HCT116 (cell line): ENCODE data around the gene TRIM66. TPM values are rescaled to one million over a fixed set of nuclear protein-coding genes. Genes with fewer than 3 reads are reported as not detected.
A peak's percentile ranks its signal among the peaks of the same experiment; 100 is the strongest.

ENCODE experiments used
- ATAC-seq: fragments of 200-7000 bp; cut with Tn5 transposase; 2 replicates; pipeline ENCODE4 v1.9.1; 2020; ENCODE audit warnings: mild to moderate bottlenecking, moderate library complexity
- BruUV-seq: library from RNA; stranded (reverse); fragments of 400-500 nt; replicated peaks from 2 replicates; lab custom pipeline; 2021; lab: Mats Ljungman, UMichigan
- CTCF ChIA-PET: fragments of 300-600 bp; sonication (Branson Sonifier 250); formaldehyde crosslinking; loops from one replicate; lab custom pipeline; 2021; ENCODE audit warnings: antibody characterized with exemption; lab: Charles Lee
- POLR2A ChIA-PET: fragments of 300-600, 350-600 bp; sonication (Branson Sonifier 250); formaldehyde crosslinking; loops from one replicate; lab custom pipeline; 2021; ENCODE audit warnings: antibody characterized with exemption; lab: Charles Lee
- RAD21 ChIA-PET, 2 experiments: fragments of 300-600 bp; sonication (Branson Sonifier 250); formaldehyde crosslinking; loops; one replicate each; lab custom pipeline; 2023; ENCODE audit warnings: low total read pairs in 2 of 2; ENCODE audit not compliant: uncharacterized antibody in 2 of 2, unreplicated experiment in 2 of 2, low non-redundant PET in 1 of 2; lab: Charles Lee
- DNase-seq: peaks from one replicate; pipeline ENCODE4 v3.0.0-alpha.2; 2010; ENCODE audit warnings: low read depth, low spot score
- H2AFZ ChIP-seq: fragments of 200-600 bp; shearing (Covaris generic), sonication (generic); 2 replicates; pipeline ENCODE4 v1.6.1; 2017; ENCODE audit warnings: low read depth, mixed run types, mixed read lengths, antibody characterized with exemption, low read length; ENCODE audit not compliant: poor library complexity, severe bottlenecking
- H3K27ac ChIP-seq: 2 replicates; pipeline ENCODE4 v1.5.1; 2012; ENCODE audit warnings: low read depth, low read length
- H3K27me3 ChIP-seq: fragments of 200-600 bp; sonication (generic); 2 replicates; pipeline ENCODE4 v1.6.1; 2016; ENCODE audit warnings: mixed run types, low read length, mixed read lengths; ENCODE audit not compliant: insufficient read depth
- H3K36me3 ChIP-seq, 2 experiments: fragments of 200-500 bp in 1 of 2; fragments of 200-600 bp in 1 of 2; sonication (Bioruptor generic) in 1 of 2; sonication (generic) in 1 of 2; 2 replicates each; pipeline versions ENCODE4 v1.5.1 to v1.6.1; 2014 to 2016; ENCODE audit warnings: low read length in 2 of 2, inconsistent platforms in 1 of 2, mixed read lengths in 1 of 2, mixed run types in 1 of 2; ENCODE audit not compliant: insufficient read depth in 2 of 2, control insufficient read depth in 1 of 2
- H3K4me1 ChIP-seq, 2 experiments: fragments of 200-600 bp in 1 of 2; sonication (generic) in 1 of 2; 2 replicates each; pipeline versions ENCODE4 v1.5.1 to v1.6.1; 2012 to 2017; ENCODE audit warnings: low read length in 2 of 2, inconsistent platforms in 1 of 2, mild to moderate bottlenecking in 1 of 2, mixed read lengths in 1 of 2, mixed run types in 1 of 2, moderate library complexity in 1 of 2; ENCODE audit not compliant: insufficient read depth in 2 of 2, control insufficient read depth in 1 of 2
- H3K4me2 ChIP-seq: fragments of 200-600 bp; sonication (generic); 2 replicates; pipeline ENCODE4 v1.6.1; 2017; ENCODE audit warnings: mixed run types, low read length, mixed read lengths
- H3K4me3 ChIP-seq, 2 experiments: fragments of 200-600 bp in 1 of 2; sonication (generic) in 1 of 2; replicated peaks in 1 of 2; 2 replicates each; pipeline ENCODE4 v1.5.1; 2011 to 2016; ENCODE audit warnings: low read length in 2 of 2, control low read depth in 1 of 2, low read depth in 1 of 2, mild to moderate bottlenecking in 1 of 2, mixed read lengths in 1 of 2, mixed run types in 1 of 2
- H3K79me2 ChIP-seq: fragments of 200-600 bp; sonication (generic); 2 replicates; pipeline ENCODE4 v1.6.1; 2017; ENCODE audit warnings: mild to moderate bottlenecking, mixed run types, low read length, moderate library complexity, mixed read lengths; ENCODE audit not compliant: insufficient read depth
- H3K9ac ChIP-seq: fragments of 200-600 bp; sonication (generic); 2 replicates; pipeline ENCODE4 v1.6.1; 2016; ENCODE audit warnings: low read length, mixed read lengths
- H3K9me2 ChIP-seq: fragments of 200-600 bp; sonication (generic), shearing (Covaris generic); 2 replicates; pipeline ENCODE4 v1.6.1; 2017; ENCODE audit warnings: mixed run types, mild to moderate bottlenecking, moderate library complexity; ENCODE audit not compliant: insufficient read depth
- H3K9me3 ChIP-seq, 2 experiments: fragments of 200-500 bp in 1 of 2; fragments of 200-600 bp in 1 of 2; sonication (Bioruptor generic) in 1 of 2; sonication (generic) in 1 of 2; 2 replicates each; pipeline ENCODE4 v1.6.1; 2014 to 2017; ENCODE audit warnings: low read length in 2 of 2, mixed read lengths in 2 of 2, inconsistent platforms in 1 of 2, low read depth in 1 of 2, mild to moderate bottlenecking in 1 of 2, mixed run types in 1 of 2, moderate library complexity in 1 of 2; ENCODE audit not compliant: control insufficient read depth in 1 of 2, insufficient read depth in 1 of 2
- H4K20me1 ChIP-seq: fragments of 200-600 bp; sonication (generic), shearing (Covaris generic); 2 replicates; pipeline ENCODE4 v1.6.1; 2017; ENCODE audit warnings: mixed run types, mild to moderate bottlenecking, moderate library complexity; ENCODE audit not compliant: insufficient read depth
- CBX3 ChIP-seq: IDR thresholded peaks from 2 replicates; pipeline ENCODE4 v1.6.1; 2012; ENCODE audit warnings: low read depth
- CTCF ChIP-seq, 3 experiments: fragments of 200-600 bp in 1 of 3; sonication (generic) in 1 of 3; IDR thresholded peaks in 2 of 3; conservative IDR thresholded peaks in 1 of 3; 2 replicates each; pipeline ENCODE4 v1.5.1; 2012 to 2017; ENCODE audit warnings: low read depth in 2 of 3, low read length in 2 of 3, antibody characterized with exemption in 1 of 3, borderline replicate concordance in 1 of 3, control low read depth in 1 of 3, mild to moderate bottlenecking in 1 of 3, mixed read lengths in 1 of 3, mixed run types in 1 of 3, moderate library complexity in 1 of 3; ENCODE audit not compliant: insufficient read depth in 1 of 3
- EGR1 ChIP-seq: IDR thresholded peaks from 2 replicates; pipeline ENCODE4 v1.6.1; 2012; ENCODE audit warnings: low read depth
- ELF1 ChIP-seq: IDR thresholded peaks from 2 replicates; pipeline ENCODE4 v1.6.1; 2012; ENCODE audit warnings: low read depth, borderline replicate concordance
- EZH2 ChIP-seq: fragments of 200-600 bp; sonication (generic); IDR thresholded peaks from 2 replicates; pipeline ENCODE4 v1.6.1; 2017; ENCODE audit warnings: antibody characterized with exemption, mixed run types
- EZH2phosphoT487 ChIP-seq: fragments of 200-600 bp; IDR thresholded peaks from 2 replicates; pipeline ENCODE4 v1.6.1; 2018; ENCODE audit warnings: antibody characterized with exemption, borderline replicate concordance
- JUND ChIP-seq: IDR thresholded peaks from 2 replicates; pipeline ENCODE4 v1.6.1; 2012
- POLR2A ChIP-seq: IDR thresholded peaks from 2 replicates; pipeline ENCODE4 v1.7.0; 2011; ENCODE audit warnings: borderline replicate concordance; ENCODE audit not compliant: insufficient read depth, insufficient read length; ENCODE audit errors: extremely low read depth
- POLR2AphosphoS5 ChIP-seq: IDR thresholded peaks from 2 replicates; pipeline ENCODE4 v1.6.1; 2011; ENCODE audit warnings: mild to moderate bottlenecking, low read depth, low read length, moderate library complexity
- RAD21 ChIP-seq: IDR thresholded peaks from 2 replicates; pipeline ENCODE4 v1.6.1; 2012; ENCODE audit warnings: low read depth, mild to moderate bottlenecking
- SIN3A ChIP-seq: IDR thresholded peaks from 2 replicates; pipeline ENCODE4 v1.6.1; 2012; ENCODE audit warnings: low read depth
- SP1 ChIP-seq: IDR thresholded peaks from 2 replicates; pipeline ENCODE4 v1.6.1; 2012; ENCODE audit warnings: low read depth
- TCF7L2 ChIP-seq: IDR thresholded peaks from 2 replicates; pipeline ENCODE4 v1.7.0; 2011; ENCODE audit warnings: borderline replicate concordance, inconsistent platforms; ENCODE audit not compliant: insufficient read depth, insufficient read length; ENCODE audit errors: extremely low read depth
- YY1 ChIP-seq: IDR thresholded peaks from 2 replicates; pipeline ENCODE4 v1.6.1; 2011; ENCODE audit warnings: low read length, low read depth, moderate library complexity, mild to moderate bottlenecking; ENCODE audit not compliant: insufficient replicate concordance; ENCODE audit errors: extremely low read depth
- ZBTB33 ChIP-seq: IDR thresholded peaks from 2 replicates; pipeline ENCODE4 v1.6.1; 2011; ENCODE audit warnings: mild to moderate bottlenecking, low read length, moderate library complexity; ENCODE audit not compliant: insufficient replicate concordance; ENCODE audit errors: extremely low read depth
- ZFX ChIP-seq: fragments of 450-650 bp; IDR thresholded peaks from 2 replicates; pipeline ENCODE4 v1.6.1; 2017
- ZNF274 ChIP-seq: fragments of 200-500 bp; sonication (Bioruptor generic); IDR thresholded peaks from 2 replicates; pipeline ENCODE4 v1.6.1; 2014; ENCODE audit warnings: mild to moderate bottlenecking, low read depth, low read length, inconsistent platforms
- intact Hi-C: fragments of 100-400 bp; cut with micrococcal nuclease; formaldehyde crosslinking; loops from 2 replicates; pipeline ENCODE4 v1.10.0; 2022
- total RNA-seq: library from RNA; stranded (reverse); gene quantifications from one replicate; pipeline ENCODE4 v1.2.1, GENCODE V29; 2021; ENCODE audit not compliant: unreplicated experiment
- TF ChIP-seq, protein P1 (sequence below): IDR thresholded peaks from 2 replicates; pipeline ENCODE4 v1.6.1; 2012; ENCODE audit warnings: low read depth
- TF ChIP-seq, protein P2 (sequence below): IDR thresholded peaks from 2 replicates; pipeline ENCODE4 v1.6.1; 2012

TRIM66 gene
- total RNA-seq, 1 experiment from 2014 or later: 24.8 TPM

- Histone ChIP-seq H3K9me3 (0 out of 4 replicates have a peak, but pooled peaks cover 0 to 3% of the 10 kb centered on the region in 2 experiments), H3K27ac (no peak overlapping the region), H3K4me3 (no peak overlapping the region), H2AFZ (no peak overlapping the region), H3K4me1 (peaks cover 14 to 17% of the 10 kb centered on the region in 2 experiments), H3K79me2 (no peaks in the 10 kb centered on the region), H4K20me1 (no peaks in the 10 kb centered on the region), H3K36me3 (no peaks in the 10 kb centered on the region), H3K4me2 (peak overlapping the region; percentile 31; the same call in 1 of the 2 replicates), H3K27me3 (no peaks in the 10 kb centered on the region), H3K9ac (no peak overlapping the region), H3K9me2 (no peaks in the 10 kb centered on the region)
- ChIA-PET CTCF (interaction anchor here (1.0 to 4.0 kb wide), 24 partner anchors 8 to 533 kb away, joined by 3 to 27 read pairs (median 7); partner anchors contain the start of gene LMO1), RAD21 (interaction anchor here (0.5 to 1.2 kb wide), 4 partner anchors 236 to 347 kb away, joined by 3 to 4 read pairs (median 4); no protein-coding TSS in a partner anchor), POLR2A (interaction anchor here (0.8 to 1.0 kb wide), 2 partner anchors 332 to 338 kb away, joined by 3 to 4 read pairs; no protein-coding TSS in a partner anchor)
- ATAC-seq (peak; percentile 87), DNase-seq (peak; percentile 23)
- intact Hi-C loops: loop anchor here (1.0 to 5.0 kb wide), 6 partner anchors 228 to 559 kb away; no protein-coding TSS in a partner anchor
- BruUV-seq: no TSS peak
- TF ChIP-seq ZBTB33 (no peak), EGR1 (0 out of 2 replicates have a peak, but pooled peaks have one; percentile 15), JUND (no peak), ZFX (no peak), SP1 (no peak), CTCF (IDR thresholded peaks at IDR 0.05 in 2 of 3, conservative IDR thresholded peaks at IDR 0.05 in 1 of 3; ENCODE audit: borderline replicate concordance in 1 of 3, insufficient read depth in 1 of 3, low read depth in 2 of 3, low read length in 2 of 3) (peak; percentile 28 to 86 (median 75)), POLR2A (no peak), EZH2 (no peak), CBX3 (no peak), RAD21 (peak; percentile 88), ZNF274 (no peak), ELF1 (no peak), EZH2phosphoT487 (no peak), TCF7L2 (no peak), POLR2AphosphoS5 (no peak), YY1 (no peak), SIN3A (no peak)
- TF ChIP-seq, protein P1, sequence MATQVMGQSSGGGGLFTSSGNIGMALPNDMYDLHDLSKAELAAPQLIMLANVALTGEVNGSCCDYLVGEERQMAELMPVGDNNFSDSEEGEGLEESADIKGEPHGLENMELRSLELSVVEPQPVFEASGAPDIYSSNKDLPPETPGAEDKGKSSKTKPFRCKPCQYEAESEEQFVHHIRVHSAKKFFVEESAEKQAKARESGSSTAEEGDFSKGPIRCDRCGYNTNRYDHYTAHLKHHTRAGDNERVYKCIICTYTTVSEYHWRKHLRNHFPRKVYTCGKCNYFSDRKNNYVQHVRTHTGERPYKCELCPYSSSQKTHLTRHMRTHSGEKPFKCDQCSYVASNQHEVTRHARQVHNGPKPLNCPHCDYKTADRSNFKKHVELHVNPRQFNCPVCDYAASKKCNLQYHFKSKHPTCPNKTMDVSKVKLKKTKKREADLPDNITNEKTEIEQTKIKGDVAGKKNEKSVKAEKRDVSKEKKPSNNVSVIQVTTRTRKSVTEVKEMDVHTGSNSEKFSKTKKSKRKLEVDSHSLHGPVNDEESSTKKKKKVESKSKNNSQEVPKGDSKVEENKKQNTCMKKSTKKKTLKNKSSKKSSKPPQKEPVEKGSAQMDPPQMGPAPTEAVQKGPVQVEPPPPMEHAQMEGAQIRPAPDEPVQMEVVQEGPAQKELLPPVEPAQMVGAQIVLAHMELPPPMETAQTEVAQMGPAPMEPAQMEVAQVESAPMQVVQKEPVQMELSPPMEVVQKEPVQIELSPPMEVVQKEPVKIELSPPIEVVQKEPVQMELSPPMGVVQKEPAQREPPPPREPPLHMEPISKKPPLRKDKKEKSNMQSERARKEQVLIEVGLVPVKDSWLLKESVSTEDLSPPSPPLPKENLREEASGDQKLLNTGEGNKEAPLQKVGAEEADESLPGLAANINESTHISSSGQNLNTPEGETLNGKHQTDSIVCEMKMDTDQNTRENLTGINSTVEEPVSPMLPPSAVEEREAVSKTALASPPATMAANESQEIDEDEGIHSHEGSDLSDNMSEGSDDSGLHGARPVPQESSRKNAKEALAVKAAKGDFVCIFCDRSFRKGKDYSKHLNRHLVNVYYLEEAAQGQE: no peak
- TF ChIP-seq, protein P2, sequence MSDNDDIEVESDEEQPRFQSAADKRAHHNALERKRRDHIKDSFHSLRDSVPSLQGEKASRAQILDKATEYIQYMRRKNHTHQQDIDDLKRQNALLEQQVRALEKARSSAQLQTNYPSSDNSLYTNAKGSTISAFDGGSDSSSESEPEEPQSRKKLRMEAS: no peak
Measured at GRCh38 chr11:8566613-8567210, 115.8 kb downstream of the TRIM66 start.
